Nasal cavity respiratory epithelium epithelial cell of viscerocranial mucosa (primary cell): ENCODE results near the gene FLOT1. TPM values are rescaled to one million over a fixed set of nuclear protein-coding genes. Genes with fewer than 3 reads are reported as not detected.

Source experiments
- total RNA-seq: library from RNA; depleted of rRNA; stranded (reverse); fragments of >200 nt; gene quantifications from 2 replicates; pipeline ENCODE4 v1.2.3, GENCODE V29; 2014

Gene FLOT1
- total RNA-seq, result 23.2 and 75.0 TPM in 2 replicates

GRCh38 chr6:30742316-30743098 lies at the start of gene FLOT1:
Gene FLOT1 (minus strand): TSS chr6:30742687. CDS start chr6:30742189, 498 bp downstream.

GRCh38 chr6:30744054-30744805 lies 1.7 kb upstream of the FLOT1 start, which contains the start of gene IER3:
Gene IER3 (minus strand): TSS chr6:30744547. CDS start chr6:30744518, 29 bp downstream.

GRCh38 chr6:30719791-30720737 lies 22.4 kb downstream of the FLOT1 start, which contains the start of gene TUBB:
Gene TUBB (plus strand): TSS chr6:30720352. CDS start chr6:30720507, 155 bp downstream.

GRCh38 chr6:30717129-30717844 lies 25.2 kb downstream of the FLOT1 start, which contains the start of gene MDC1:
Gene MDC1 (minus strand): TSS chr6:30717281. CDS start chr6:30715175, 2,106 bp downstream.

GRCh38 chr6:30690403-30691207 lies 51.9 kb downstream of the FLOT1 start, which contains the start of gene NRM:
Gene NRM (minus strand): TSS chr6:30690984. CDS start chr6:30690974, 10 bp downstream.

GRCh38 chr6:30686009-30686907 lies 56.2 kb downstream of the FLOT1 start, which contains the start of gene PPP1R18:
Gene PPP1R18 (minus strand): TSS chr6:30686645. CDS start chr6:30686018, 627 bp downstream.

Other genes starting within 250 kb of the FLOT1 start
- gene GNL1, start 186.2 kb downstream of the FLOT1 start, total RNA-seq, result 30.9 and 31.4 TPM in 2 replicates
- 3.1 and 4.3 TPM in 2 replicates for gene PRR3, start 185.4 kb downstream of the FLOT1 start, total RNA-seq
- gene ABCF1, start 171.2 kb downstream of the FLOT1 start, total RNA-seq, result 42.0 and 70.8 TPM in 2 replicates
- 16.4 and 22.2 TPM in 2 replicates for gene PPP1R10, start 125.4 kb downstream of the FLOT1 start, total RNA-seq
- gene MRPS18B, start 124.8 kb downstream of the FLOT1 start, total RNA-seq, result 32.7 and 94.3 TPM in 2 replicates
- 1.4 and 5.1 TPM in 2 replicates for gene ATAT1, start 115.8 kb downstream of the FLOT1 start, total RNA-seq
- gene C6orf136, start 95.6 kb downstream of the FLOT1 start, total RNA-seq, result 3.1 and 3.8 TPM in 2 replicates
- gene DHX16, start 69.7 kb downstream of the FLOT1 start, total RNA-seq, result 43.7 and 45.3 TPM in 2 replicates
- 40.7 and 56.9 TPM in 2 replicates for gene PPP1R18, start 56.0 kb downstream of the FLOT1 start, total RNA-seq
- gene NRM, start 51.7 kb downstream of the FLOT1 start, total RNA-seq, result 0.34 and 2.0 TPM in 2 replicates
- gene MDC1, start 25.4 kb downstream of the FLOT1 start, total RNA-seq, result 4.4 and 7.2 TPM in 2 replicates
- 88.5 and 229 TPM in 2 replicates for gene TUBB, start 22.3 kb downstream of the FLOT1 start, total RNA-seq
- 110 and 273 TPM in 2 replicates for gene IER3, start 1.9 kb upstream of the FLOT1 start, total RNA-seq
- 101 and 486 TPM in 2 replicates for gene DDR1, start 141.8 kb upstream of the FLOT1 start, total RNA-seq
- 6.5 and 15.9 TPM in 2 replicates for gene GTF2H4, start 165.5 kb upstream of the FLOT1 start, total RNA-seq
- gene VARS2, start 171.6 kb upstream of the FLOT1 start, total RNA-seq, result 20.9 and 25.3 TPM in 2 replicates
- gene SFTA2, start 189.5 kb upstream of the FLOT1 start, total RNA-seq, result not detected in 2 replicates
- not detected in 2 replicates for gene MUCL3, start 198.3 kb upstream of the FLOT1 start, total RNA-seq
- gene MUC21, start 241.0 kb upstream of the FLOT1 start, total RNA-seq, result 0.78 TPM in 1 of 2 replicates, not detected in the other